HG03196 (cell line): Measurements from ENCODE around the gene OR8J1.
"Not testable (repeated sequence)": the region's sequence is repeated elsewhere in the genome, so short reads cannot be mapped to it uniquely, and the experiment has no call there.

ENCODE experiments used
- ATAC-seq: cut with Tn5 transposase; IDR thresholded peaks from one replicate; pipeline ENCODE4 v1.9.1; 2021; ENCODE audit not compliant: unreplicated experiment

The OR8J1 gene, protein sequence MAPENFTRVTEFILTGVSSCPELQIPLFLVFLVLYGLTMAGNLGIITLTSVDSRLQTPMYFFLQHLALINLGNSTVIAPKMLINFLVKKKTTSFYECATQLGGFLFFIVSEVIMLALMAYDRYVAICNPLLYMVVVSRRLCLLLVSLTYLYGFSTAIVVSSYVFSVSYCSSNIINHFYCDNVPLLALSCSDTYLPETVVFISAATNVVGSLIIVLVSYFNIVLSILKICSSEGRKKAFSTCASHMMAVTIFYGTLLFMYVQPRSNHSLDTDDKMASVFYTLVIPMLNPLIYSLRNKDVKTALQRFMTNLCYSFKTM

GRCh38 chr11:56353991-56354390 is at the start of gene OR8J1:
OR8J1 (plus strand) TSS chr11:56354291; CDS start chr11:56360247, 5,956 bp downstream.
- no peak for ATAC-seq

DNA sequence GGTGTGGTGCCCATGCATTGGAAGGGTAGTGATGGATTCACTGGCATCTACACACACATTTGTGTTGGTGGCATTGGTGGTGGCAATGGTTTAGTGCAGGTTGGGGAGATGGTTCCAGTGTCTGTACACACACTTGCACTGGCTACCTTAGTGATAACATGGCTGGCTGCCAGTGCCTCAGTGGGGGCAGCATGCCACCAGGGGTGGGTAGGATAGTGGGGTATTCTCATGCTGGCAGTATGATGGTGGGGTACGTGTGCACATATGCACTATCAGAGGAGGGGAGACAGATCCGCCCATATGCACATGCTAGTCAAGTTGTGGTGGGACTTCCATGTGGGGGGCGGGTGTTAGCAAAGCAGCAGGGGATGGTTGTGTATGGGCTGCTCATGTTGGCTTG is 46.3 kb upstream of the OR8J1 start:
- no peak for ATAC-seq

- no peak for ATAC-seq
Observed at GRCh38 chr11:56314844-56315243, 39.2 kb upstream of the OR8J1 start, which contains the start of gene OR8K3. OR8K3 (plus strand) TSS chr11:56315144; CDS start chr11:56318307, 3,163 bp downstream.

GRCh38 chr11:56331861-56332491 is 22.1 kb upstream of the OR8J1 start:
- no peak for ATAC-seq

DNA sequence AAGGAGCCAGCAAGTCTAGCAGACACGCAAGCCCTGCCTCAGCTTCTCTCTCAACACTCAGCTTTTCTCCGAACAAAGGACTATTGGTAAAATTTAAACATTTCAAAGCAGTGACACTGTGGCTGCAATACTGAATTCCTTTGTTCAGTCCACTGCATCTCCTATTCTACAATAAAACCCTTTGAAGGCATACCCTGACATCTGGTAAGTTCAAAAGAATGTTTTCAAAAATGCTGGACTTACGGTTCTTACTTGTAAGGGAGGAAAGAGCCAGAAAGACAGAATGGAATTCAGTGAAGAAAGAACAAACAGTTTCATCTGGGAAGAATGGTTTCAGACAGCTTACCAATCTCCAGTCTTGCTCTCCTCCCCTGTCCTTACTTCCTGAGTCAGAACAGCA is 20.9 kb upstream of the OR8J1 start:
- ATAC-seq = no peak

- no peak for ATAC-seq
Observed at GRCh38 chr11:56340289-56340688, 13.8 kb upstream of the OR8J1 start.

GRCh38 chr11:56345739-56346138 is 8.4 kb upstream of the OR8J1 start, which contains the start of gene OR8K1:
OR8K1 (plus strand) TSS chr11:56346039; CDS start chr11:56346039, 0 bp downstream.
- ATAC-seq = no peak

DNA sequence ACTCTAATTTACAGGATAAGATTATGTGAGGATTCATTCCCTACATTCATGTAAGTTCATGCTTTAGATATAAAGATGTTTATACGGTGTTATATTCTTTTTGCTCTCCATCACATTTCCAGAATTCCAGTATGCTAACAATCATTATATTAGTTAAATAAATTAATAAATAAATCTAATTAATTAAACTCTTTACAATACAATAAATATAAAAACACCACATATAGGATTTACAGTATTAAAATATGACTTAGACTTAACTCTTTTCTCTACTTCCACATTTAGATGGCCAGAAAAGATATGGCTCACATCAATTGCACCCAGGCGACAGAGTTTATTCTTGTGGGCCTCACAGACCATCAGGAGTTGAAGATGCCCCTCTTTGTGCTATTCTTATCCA is 21.2 kb downstream of the OR8J1 start, which contains the start of gene OR8U1:
OR8U1 (plus strand) TSS at position 301 of the 400 bp plus-strand sequence; CDS start at position 301, 0 bp downstream.
- ATAC-seq = no peak

DNA sequence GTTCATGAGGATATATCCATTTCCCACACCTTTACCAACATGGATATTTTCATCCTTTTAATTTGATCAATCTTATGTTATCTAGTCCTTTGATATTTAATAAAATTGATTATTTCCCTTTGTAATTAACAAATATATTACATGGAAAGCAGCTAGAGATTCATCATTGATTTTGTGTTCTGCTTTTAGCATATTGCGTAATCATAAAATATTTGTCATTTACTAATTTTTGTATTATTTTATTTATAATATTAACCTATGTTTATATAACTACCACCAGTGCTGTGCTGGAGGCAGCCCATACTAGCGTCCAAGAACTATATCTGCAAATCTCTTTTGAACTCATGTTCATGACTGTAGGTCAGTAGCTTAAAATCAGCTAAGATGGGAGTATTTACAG is 26.0 kb downstream of the OR8J1 start:
- ATAC-seq = no peak

DNA sequence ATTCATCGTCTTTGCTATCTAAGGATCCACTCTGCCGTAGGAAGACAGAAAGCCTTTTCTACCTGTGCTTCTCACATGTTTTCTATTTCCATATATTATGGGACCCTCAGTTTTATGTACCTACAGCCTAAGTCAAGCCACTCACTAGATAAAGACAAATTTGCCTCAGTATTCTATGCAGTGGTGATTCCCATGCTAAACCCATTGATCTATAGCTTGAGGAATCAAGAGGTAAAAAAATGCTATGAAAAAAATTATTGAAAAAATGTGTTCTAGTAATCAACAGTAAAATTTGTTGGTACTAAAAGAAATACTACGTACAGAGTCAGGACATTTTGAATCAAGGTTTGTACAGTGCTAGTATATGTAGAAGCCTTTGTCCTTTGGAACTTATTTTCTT is 40.3 kb downstream of the OR8J1 start:
- no peak for ATAC-seq

- ATAC-seq = no peak
Observed at GRCh38 chr11:56396047-56396446, 42.0 kb downstream of the OR8J1 start.

GRCh38 chr11:56401858-56402461 is 47.9 kb downstream of the OR8J1 start:
- ATAC-seq = not testable (repeated sequence)

DNA sequence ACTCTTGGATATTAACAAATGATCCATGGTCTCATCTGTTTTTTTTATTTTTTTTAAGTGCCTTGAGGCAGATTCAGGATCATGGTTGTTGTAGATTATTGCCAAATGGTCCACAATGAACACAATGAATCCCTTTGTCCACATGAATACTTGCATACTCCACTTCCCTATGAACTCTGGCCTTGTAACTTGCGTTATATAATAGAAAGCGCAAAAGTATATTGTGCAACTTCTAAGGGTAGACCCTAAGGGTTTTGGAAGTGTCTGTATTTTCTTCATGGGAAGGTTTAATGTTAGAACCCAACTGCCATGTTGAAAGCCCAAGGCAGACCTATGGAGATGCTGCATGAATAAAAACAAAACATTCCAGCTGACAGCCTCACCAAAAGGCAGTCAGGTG is 50.3 kb downstream of the OR8J1 start:
- ATAC-seq = no peak

GRCh38 chr11:56410801-56411200 is 56.7 kb downstream of the OR8J1 start:
- no peak for ATAC-seq
